Osteocyte (in vitro differentiated cells): Measurements from ENCODE around the gene MTMR2. TPM values are rescaled to one million over a fixed set of nuclear protein-coding genes. Genes with fewer than 3 reads are reported as not detected.

Experiments used
- DNase-seq: peaks from one replicate; pipeline ENCODE4 v3.0.0; 2021; ENCODE audit warnings: mixed read lengths; ENCODE audit not compliant: unreplicated experiment; ENCODE audit errors: extremely low spot score
- H3K27ac Mint-ChIP-seq: one replicate; pipeline ENCODE4 v1.8.0; 2021; ENCODE audit warnings: mild to moderate bottlenecking, mixed read lengths; ENCODE audit not compliant: unreplicated experiment
- H3K27me3 Mint-ChIP-seq: one replicate; pipeline ENCODE4 v1.8.0; 2021; ENCODE audit warnings: mixed read lengths; ENCODE audit not compliant: unreplicated experiment
- H3K36me3 Mint-ChIP-seq: one replicate; pipeline ENCODE4 v1.8.0; 2021; ENCODE audit warnings: mixed read lengths; ENCODE audit not compliant: unreplicated experiment
- H3K4me1 Mint-ChIP-seq: one replicate; pipeline ENCODE4 v1.8.0; 2021; ENCODE audit warnings: mixed read lengths; ENCODE audit not compliant: unreplicated experiment
- H3K4me3 Mint-ChIP-seq: one replicate; pipeline ENCODE4 v1.8.0; 2021; ENCODE audit warnings: mild to moderate bottlenecking, moderate library complexity, mixed read lengths; ENCODE audit not compliant: unreplicated experiment
- H3K9me3 Mint-ChIP-seq: one replicate; pipeline ENCODE4 v1.8.0; 2021; ENCODE audit warnings: mixed read lengths; ENCODE audit not compliant: unreplicated experiment
- CTCF ChIP-seq: fragments of 200-600 bp; sonication (generic); IDR thresholded peaks from 2 replicates; pipeline ENCODE4 v1.5.0; 2021; ENCODE audit warnings: antibody characterized with exemption, mild to moderate bottlenecking, moderate library complexity
- total RNA-seq: library from RNA; stranded (reverse); gene quantifications from 2 replicates; pipeline ENCODE4 v1.2.1, GENCODE V29; 2021

Gene MTMR2
- total RNA-seq, 1 donor from 2014 or later, result 41.1 TPM

GRCh38 chr11:95920460-95921105 is 3.3 kb downstream of the MTMR2 start:
- no peak for TF ChIP-seq CTCF
- H3K9me3 Mint-ChIP-seq, result no peaks in the 10 kb centered on the region
- DNase-seq, result no peak
- no peaks in the 10 kb centered on the region for H3K27me3 Mint-ChIP-seq
- peaks cover 37% of the 10 kb centered on the region for H3K4me1 Mint-ChIP-seq
- H3K36me3 Mint-ChIP-seq, result no peaks in the 10 kb centered on the region
- H3K4me3 Mint-ChIP-seq, result no peak overlapping the region
- no peak overlapping the region for H3K27ac Mint-ChIP-seq

- no peak for TF ChIP-seq CTCF
- Mint-ChIP-seq H3K4me1 (peaks cover 33% of the 10 kb centered on the region), H3K27me3 (no peaks in the 10 kb centered on the region), H3K9me3 (no peaks in the 10 kb centered on the region), H3K36me3 (no peaks in the 10 kb centered on the region), H3K27ac (no peak overlapping the region), H3K4me3 (no peak overlapping the region)
- DNase-seq, result no peak
Observed at GRCh38 chr11:95919514-95919913, 4.4 kb downstream of the MTMR2 start.

GRCh38 chr11:95918720-95919119 is 5.2 kb downstream of the MTMR2 start:
- no peak overlapping the region for H3K4me3 Mint-ChIP-seq
- no peak for DNase-seq
- peaks cover 40% of the 10 kb centered on the region for H3K4me1 Mint-ChIP-seq
- no peaks in the 10 kb centered on the region for H3K27me3 Mint-ChIP-seq
- peaks cover 1% of the 10 kb centered on the region for H3K36me3 Mint-ChIP-seq
- H3K9me3 Mint-ChIP-seq, result no peaks in the 10 kb centered on the region
- no peak for TF ChIP-seq CTCF
- no peak overlapping the region for H3K27ac Mint-ChIP-seq

GRCh38 chr11:95918056-95918455 is 5.9 kb downstream of the MTMR2 start:
- DNase-seq, result no peak
- Mint-ChIP-seq H3K27me3 (no peaks in the 10 kb centered on the region), H3K4me1 (peaks cover 44% of the 10 kb centered on the region), H3K9me3 (no peaks in the 10 kb centered on the region), H3K36me3 (peaks cover 4% of the 10 kb centered on the region), H3K27ac (no peak overlapping the region), H3K4me3 (no peak overlapping the region)
- TF ChIP-seq CTCF, result no peak

- Mint-ChIP-seq H3K36me3 (peaks cover 4% of the 10 kb centered on the region), H3K27ac (no peak overlapping the region), H3K4me3 (no peak overlapping the region), H3K9me3 (no peaks in the 10 kb centered on the region), H3K4me1 (peaks cover 44% of the 10 kb centered on the region), H3K27me3 (no peaks in the 10 kb centered on the region)
- TF ChIP-seq CTCF, result no peak
- DNase-seq, result no peak
Observed at GRCh38 chr11:95917193-95918036, 6.5 kb downstream of the MTMR2 start.
